ENCODE data around the gene CENPC.
"Not testable (repeated sequence)": the region's sequence is repeated elsewhere in the genome, so short reads cannot be mapped to it uniquely, and the experiment has no call there.

The CENPC gene, protein sequence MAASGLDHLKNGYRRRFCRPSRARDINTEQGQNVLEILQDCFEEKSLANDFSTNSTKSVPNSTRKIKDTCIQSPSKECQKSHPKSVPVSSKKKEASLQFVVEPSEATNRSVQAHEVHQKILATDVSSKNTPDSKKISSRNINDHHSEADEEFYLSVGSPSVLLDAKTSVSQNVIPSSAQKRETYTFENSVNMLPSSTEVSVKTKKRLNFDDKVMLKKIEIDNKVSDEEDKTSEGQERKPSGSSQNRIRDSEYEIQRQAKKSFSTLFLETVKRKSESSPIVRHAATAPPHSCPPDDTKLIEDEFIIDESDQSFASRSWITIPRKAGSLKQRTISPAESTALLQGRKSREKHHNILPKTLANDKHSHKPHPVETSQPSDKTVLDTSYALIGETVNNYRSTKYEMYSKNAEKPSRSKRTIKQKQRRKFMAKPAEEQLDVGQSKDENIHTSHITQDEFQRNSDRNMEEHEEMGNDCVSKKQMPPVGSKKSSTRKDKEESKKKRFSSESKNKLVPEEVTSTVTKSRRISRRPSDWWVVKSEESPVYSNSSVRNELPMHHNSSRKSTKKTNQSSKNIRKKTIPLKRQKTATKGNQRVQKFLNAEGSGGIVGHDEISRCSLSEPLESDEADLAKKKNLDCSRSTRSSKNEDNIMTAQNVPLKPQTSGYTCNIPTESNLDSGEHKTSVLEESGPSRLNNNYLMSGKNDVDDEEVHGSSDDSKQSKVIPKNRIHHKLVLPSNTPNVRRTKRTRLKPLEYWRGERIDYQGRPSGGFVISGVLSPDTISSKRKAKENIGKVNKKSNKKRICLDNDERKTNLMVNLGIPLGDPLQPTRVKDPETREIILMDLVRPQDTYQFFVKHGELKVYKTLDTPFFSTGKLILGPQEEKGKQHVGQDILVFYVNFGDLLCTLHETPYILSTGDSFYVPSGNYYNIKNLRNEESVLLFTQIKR

GRCh38 chr4:67545199-67546003, at the start of gene CENPC:
Gene CENPC, minus strand, starts transcription at chr4:67545503. Its CDS starts 148 bp downstream, at chr4:67545355.
- peak; percentile 97 for DNase-seq

- DNase-seq = no peak
Observed at GRCh38 chr4:67593741-67594175, 48.5 kb upstream of the CENPC start.

DNA sequence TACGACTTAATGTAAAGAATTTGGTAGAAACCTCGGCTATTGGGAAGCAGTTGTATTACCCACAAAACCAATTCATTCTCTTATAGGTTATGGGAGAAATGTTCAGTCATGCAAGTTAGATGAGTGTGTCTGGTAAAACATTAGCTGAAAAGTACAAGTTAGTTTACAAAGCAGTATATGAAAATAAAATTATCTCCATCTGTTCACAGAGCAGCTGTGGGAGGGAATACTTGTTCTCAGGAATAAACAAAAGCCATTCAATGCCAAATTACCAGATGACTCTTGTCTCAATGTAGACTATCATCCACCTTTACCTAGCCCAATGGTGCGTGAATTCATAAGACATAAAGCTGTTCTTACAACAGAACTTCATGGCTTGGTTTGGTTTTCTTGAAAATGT, 41.9 kb upstream of the CENPC start:
- DNase-seq = no peak

DNA sequence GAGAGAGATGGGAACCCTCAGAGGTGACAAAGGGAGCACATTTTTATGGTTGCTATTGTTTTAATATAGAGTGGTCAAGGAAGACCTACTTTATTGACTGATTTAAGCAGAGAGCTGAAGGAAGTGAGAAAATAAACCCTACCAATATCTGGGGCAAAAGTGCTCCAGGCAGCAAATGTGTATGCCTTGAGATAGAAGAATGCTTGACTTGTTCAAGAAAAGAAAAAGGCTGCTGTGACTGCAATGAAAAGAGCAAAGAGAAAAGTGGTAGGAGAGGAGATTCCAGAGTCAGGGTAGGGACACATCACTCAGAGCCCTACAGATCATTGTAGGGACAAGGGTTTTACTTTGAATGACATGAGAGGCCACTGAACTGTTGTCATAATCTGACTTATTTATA, 39.2 kb upstream of the CENPC start:
- DNase-seq = no peak

GRCh38 chr4:67581913-67582312, 36.6 kb upstream of the CENPC start:
- DNase-seq = no peak

GRCh38 chr4:67581208-67581857, 36.0 kb upstream of the CENPC start:
- no peak for DNase-seq

- DNase-seq = no peak
Observed at GRCh38 chr4:67580577-67580976, 35.3 kb upstream of the CENPC start.

GRCh38 chr4:67576538-67576937, 31.2 kb upstream of the CENPC start:
- DNase-seq = no peak

- DNase-seq = no peak
Observed at GRCh38 chr4:67576059-67576466, 30.8 kb upstream of the CENPC start.

DNA sequence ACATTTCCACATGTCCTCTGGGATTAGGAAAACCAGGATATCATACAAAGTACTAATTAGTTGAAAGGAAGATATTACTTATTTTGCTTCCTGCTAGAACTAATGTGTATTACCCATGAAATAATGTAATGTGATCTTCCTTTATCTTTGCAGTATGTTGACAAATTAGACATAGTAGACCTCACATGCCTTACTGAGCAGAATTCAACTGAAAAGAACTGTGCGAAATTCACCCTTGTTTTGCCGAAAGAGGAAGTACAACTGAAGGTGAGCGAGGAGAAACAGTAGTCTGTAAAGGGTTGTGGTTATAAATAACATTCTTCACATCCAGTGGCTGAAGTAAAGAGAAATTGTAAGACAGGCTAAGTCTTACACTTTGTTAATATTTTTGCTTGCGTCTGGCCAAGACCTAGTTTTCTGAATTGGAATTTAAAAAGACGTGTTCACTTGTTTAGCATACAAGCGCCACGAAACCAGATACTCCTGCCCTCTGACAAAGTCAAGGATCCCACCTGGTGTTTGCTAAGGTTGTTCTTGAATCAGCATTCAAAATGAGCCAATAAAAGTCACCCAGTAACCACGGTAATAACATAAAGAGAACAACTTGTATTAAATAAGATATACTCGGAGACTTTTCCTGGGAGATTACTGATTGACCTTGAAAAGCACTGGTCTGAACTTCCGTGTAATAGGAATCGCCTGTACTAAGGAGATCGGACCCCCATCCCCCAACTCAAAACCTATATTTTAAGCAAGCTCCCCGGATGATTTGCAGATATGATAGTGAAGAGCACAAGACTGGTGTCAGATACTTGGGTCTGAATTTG, 30.1 kb upstream of the CENPC start:
- no peak for DNase-seq

- no peak for DNase-seq
Observed at GRCh38 chr4:67573193-67573592, 27.9 kb upstream of the CENPC start.

GRCh38 chr4:67571975-67572374, 26.7 kb upstream of the CENPC start:
- DNase-seq = no peak

DNA sequence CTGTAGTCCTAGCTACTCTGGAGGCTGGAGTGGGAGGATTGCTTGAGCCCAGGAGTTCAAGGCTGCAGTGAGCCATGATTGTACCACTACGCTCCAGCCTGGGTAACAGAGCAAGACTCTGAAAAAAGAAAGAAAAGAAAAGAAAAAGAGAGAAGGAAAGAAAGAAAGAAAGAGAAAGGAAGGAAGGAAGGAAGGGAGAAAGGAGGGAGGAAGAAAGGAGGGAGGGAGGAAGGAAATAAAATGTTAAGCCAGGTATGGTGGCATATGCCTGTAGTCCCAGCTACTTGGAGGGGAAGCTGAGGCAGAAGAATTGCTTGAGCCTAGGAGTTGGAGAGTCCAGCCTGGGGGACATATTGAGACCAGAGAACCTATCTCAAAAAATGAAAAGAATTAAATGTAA, 25.2 kb upstream of the CENPC start:
- DNase-seq = no peak

DNA sequence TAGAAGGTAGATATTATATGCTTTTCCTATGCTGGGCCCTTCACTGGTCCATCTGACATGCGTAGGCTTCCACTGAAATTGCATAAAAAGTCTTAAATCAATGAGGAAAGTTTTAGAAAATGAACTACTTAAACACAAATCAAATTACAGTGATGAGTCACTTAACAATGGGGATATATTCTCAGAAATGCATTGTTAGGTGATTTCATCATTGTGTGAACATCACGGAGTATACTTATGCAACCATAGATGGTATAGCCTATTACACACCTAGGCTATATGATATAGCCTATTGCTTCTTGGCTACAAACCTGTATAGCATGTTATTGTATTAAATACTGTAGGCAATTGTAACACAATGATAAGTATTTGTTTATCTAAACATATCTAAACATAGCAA, 23.5 kb upstream of the CENPC start:
- no peak for DNase-seq

DNA sequence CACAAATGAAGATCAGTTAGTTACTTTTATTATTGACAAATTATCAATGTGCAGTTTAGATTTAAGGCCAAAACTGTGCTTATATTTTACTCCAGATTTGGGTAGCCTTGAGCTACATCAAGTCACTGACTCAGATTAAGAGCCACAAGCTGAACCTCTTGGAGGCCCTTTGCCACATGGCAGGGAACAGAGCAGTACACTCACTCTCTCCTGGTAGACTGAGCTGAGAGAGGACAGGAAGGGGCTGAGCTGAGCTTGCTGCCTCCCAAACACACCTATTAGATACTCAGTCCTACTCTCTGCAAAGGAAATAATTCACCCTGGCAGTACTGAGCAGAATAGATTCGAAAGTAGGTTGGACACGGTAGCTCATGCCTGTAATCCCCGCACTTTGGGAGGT, 21.0 kb upstream of the CENPC start:
- DNase-seq = no peak

- no peak for DNase-seq
Observed at GRCh38 chr4:67565284-67565683, 20.0 kb upstream of the CENPC start.

GRCh38 chr4:67558493-67558892, 13.2 kb upstream of the CENPC start, which contains the start of gene STAP1:
Gene STAP1, plus strand, starts transcription at chr4:67558727. Its CDS starts 83 bp downstream, at chr4:67558810.
- no peak for DNase-seq

DNA sequence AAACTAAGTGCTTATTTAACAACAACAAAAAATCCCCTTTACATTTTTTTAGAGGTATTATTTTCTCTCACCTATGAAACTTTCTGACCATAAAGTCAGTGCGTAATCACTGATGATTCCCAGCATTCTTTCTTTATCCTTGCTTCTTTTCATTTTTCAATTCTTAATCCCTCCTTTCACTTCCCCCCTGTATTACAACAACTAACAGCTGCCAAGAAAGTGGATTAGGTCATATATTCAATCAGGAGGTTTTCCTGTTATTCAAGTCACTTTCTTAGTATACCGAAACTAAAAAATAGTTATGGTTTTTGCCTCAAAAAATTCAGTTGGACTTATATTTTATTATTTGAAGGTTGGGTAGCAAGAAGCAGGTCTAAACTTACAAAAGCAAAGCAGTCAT, 11.1 kb upstream of the CENPC start:
- no peak for DNase-seq

DNA sequence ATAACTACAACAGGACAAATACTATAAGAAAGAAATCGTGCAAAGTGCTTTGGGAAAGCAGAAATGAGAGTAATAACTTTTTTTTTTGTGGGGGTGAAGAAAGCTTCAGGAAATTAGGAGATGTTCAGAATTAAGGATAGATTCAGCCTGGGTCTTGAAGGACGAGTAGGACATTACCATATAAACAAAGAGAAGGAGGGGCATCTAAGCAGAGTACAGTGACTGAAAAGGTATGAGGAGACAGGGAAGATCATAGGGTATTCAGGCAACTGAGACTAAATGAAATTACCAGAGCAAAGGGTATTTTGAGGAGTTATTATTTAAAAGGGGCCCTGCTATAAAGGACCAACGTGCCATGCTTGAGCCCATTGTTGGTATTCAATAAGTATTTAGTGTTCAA, 10.1 kb upstream of the CENPC start:
- no peak for DNase-seq

DNA sequence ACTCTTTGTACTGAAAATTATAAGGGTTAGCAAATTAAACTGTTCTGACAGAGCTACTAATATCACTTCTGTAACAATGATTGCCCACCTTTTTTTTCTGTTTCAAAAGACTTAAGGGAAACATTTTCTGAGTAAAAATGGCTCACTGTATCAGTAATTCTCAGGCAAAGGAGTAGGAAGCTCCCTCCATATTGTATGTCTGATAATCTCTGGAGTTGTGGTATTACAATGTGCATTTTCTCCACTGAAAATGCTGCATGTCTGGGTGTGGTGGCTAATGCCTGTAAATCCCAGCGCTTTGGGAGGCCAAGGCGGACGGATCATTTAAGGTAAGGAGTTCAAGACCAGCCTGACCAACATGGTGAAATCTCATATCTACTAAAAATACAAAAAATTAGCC, 8.8 kb upstream of the CENPC start:
- no peak for DNase-seq

DNA sequence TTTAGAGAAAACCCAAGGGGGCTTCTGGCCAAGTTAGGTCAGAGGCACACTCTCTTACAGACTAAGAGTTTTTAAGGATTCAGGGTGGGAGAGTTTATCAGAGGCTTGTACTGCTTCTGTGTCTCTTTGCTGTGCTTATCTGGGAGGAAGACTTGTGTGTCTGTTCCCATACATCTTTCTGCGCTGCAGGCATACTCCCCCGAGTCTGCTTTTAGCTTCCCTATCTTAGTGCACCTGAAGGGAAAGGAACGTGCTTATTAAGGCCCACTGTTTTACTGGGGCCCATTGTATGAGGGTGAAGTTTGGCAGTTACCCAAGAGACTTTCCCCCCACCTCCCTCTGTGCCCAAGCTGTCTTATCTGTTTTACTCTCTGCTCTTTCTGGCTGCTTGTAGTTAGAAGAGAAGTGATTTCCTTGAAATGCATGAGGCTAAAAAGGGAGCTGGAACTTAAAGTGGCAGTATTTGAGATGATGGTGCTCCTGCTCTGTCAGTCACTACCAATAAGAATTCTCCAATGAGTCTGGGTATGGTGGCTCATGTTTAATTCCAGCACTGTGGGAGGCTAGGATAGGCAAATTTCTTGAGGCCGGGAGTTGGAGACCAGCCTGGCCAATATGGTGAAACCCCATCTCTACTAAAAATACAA, 7.0 kb upstream of the CENPC start:
- DNase-seq = not testable (repeated sequence)
